IPS-NIHi7 (cell line): Measurements from ENCODE around the gene TAS2R10.

Experiments
- DNase-seq: peaks from one replicate; pipeline ENCODE4 v3.0.0; 2012; ENCODE audit warnings: mixed read lengths; ENCODE audit errors: extremely low spot score

The TAS2R10 gene

GRCh38 chr12:10779103-10779502 is 47.1 kb downstream of the TAS2R10 start:
- DNase-seq, result no peak
